Activated CD4-positive, alpha-beta T cell treated with anti-CD3 and anti-CD28 coated beads for 48 hours (primary cell): ENCODE results near the gene PLAC1.

ENCODE experiments used
- DNase-seq: peaks from one replicate; pipeline ENCODE4 v3.0.0-alpha.2; 2020

The PLAC1 gene

GRCh38 chrX:134625315-134625718 lies 33.0 kb downstream of the PLAC1 start:
- DNase-seq = peak; percentile 7

GRCh38 chrX:134624046-134624430 lies 34.2 kb downstream of the PLAC1 start:
- DNase-seq = no peak

GRCh38 chrX:134623293-134624045 lies 34.8 kb downstream of the PLAC1 start:
- no peak for DNase-seq

- no peak for DNase-seq
These were observed 35.5 kb downstream of the PLAC1 start for GRCh38 chrX:134622813-134623185.

- peak; percentile 29 for DNase-seq
These were observed 36.0 kb downstream of the PLAC1 start for GRCh38 chrX:134622056-134622812.

GRCh38 chrX:134619838-134620237 lies 38.4 kb downstream of the PLAC1 start:
- no peak for DNase-seq

GRCh38 chrX:134613396-134613795 lies 44.9 kb downstream of the PLAC1 start:
- DNase-seq = no peak

GRCh38 chrX:134608153-134608552 lies 50.1 kb downstream of the PLAC1 start:
- no peak for DNase-seq

- no peak for DNase-seq
These were observed 50.7 kb downstream of the PLAC1 start for GRCh38 chrX:134607523-134607922.

- DNase-seq = no peak
These were observed 53.5 kb downstream of the PLAC1 start for GRCh38 chrX:134604701-134605311.

- DNase-seq = no peak
These were observed 54.2 kb downstream of the PLAC1 start for GRCh38 chrX:134603806-134604700.

- no peak for DNase-seq
These were observed 55.9 kb downstream of the PLAC1 start for GRCh38 chrX:134602410-134602809.

- no peak for DNase-seq
These were observed 57.0 kb downstream of the PLAC1 start for GRCh38 chrX:134601240-134601765.

GRCh38 chrX:134600714-134601113 lies 57.6 kb downstream of the PLAC1 start:
- no peak for DNase-seq

- DNase-seq = peak; percentile 59
These were observed 58.9 kb downstream of the PLAC1 start for GRCh38 chrX:134599184-134599914.

- no peak for DNase-seq
These were observed 66.0 kb downstream of the PLAC1 start for GRCh38 chrX:134592303-134592702.

- DNase-seq = no peak
These were observed 66.8 kb downstream of the PLAC1 start for GRCh38 chrX:134591502-134591901.

GRCh38 chrX:134588806-134589205 lies 69.5 kb downstream of the PLAC1 start:
- DNase-seq = no peak

- no peak for DNase-seq
These were observed 77.4 kb downstream of the PLAC1 start for GRCh38 chrX:134580907-134581306.

GRCh38 chrX:134573683-134574035 lies 84.6 kb downstream of the PLAC1 start:
- no peak for DNase-seq

- DNase-seq = no peak
These were observed 85.2 kb downstream of the PLAC1 start for GRCh38 chrX:134572816-134573682.
